Stimulated activated CD8-positive, alpha-beta memory T cell treated with anti-CD3 and anti-CD28 coated beads, Interleukin-7, amount 100 ng/mL, for 48 hours (primary cell): ENCODE data around the gene CCDC138.
A peak's percentile ranks its signal among the peaks of the same experiment; 100 is the strongest.
"Not testable (repeated sequence)": the region's sequence is repeated elsewhere in the genome, so short reads cannot be mapped to it uniquely, and the experiment has no call there.

ENCODE experiments used
- DNase-seq, 2 donors: peaks; one replicate each; pipeline ENCODE4 v3.0.0-alpha.2; 2020; ENCODE audit warnings: low read depth in 1 of 2; ENCODE audit errors: extremely low read depth in 1 of 2

The CCDC138 gene

GRCh38 chr2:108786354-108787215 lies at the start of gene CCDC138:
Gene CCDC138, plus strand, starts transcription at chr2:108786771. Its CDS starts 52 bp downstream, at chr2:108786823.
- peak; percentile 86 to 88 for DNase-seq

- DNase-seq: not testable (repeated sequence)
These were observed 28.6 kb upstream of the CCDC138 start for GRCh38 chr2:108757973-108758372.

GRCh38 chr2:108762618-108763017 lies 24.0 kb upstream of the CCDC138 start:
- DNase-seq: not testable (repeated sequence)

- DNase-seq: not testable (repeated sequence)
These were observed 19.9 kb upstream of the CCDC138 start for GRCh38 chr2:108766671-108767070.

GRCh38 chr2:108767859-108768258 lies 18.7 kb upstream of the CCDC138 start:
- DNase-seq: not testable (repeated sequence)

GRCh38 chr2:108776475-108776874 lies 10.1 kb upstream of the CCDC138 start:
- DNase-seq: no peak

- no peak for DNase-seq
These were observed 7.7 kb upstream of the CCDC138 start for GRCh38 chr2:108778857-108779256.

GRCh38 chr2:108786008-108786353 lies 590 bp upstream of the CCDC138 start:
- no peak for DNase-seq

GRCh38 chr2:108787216-108787541 lies 608 bp downstream of the CCDC138 start:
- DNase-seq: no peak

GRCh38 chr2:108803045-108803736 lies 16.6 kb downstream of the CCDC138 start:
- no peak for DNase-seq

- DNase-seq: no peak
These were observed 18.5 kb downstream of the CCDC138 start for GRCh38 chr2:108805032-108805431.

- no peak for DNase-seq
These were observed 19.2 kb downstream of the CCDC138 start for GRCh38 chr2:108805782-108806181.

- no peak for DNase-seq
These were observed 20.0 kb downstream of the CCDC138 start for GRCh38 chr2:108806371-108807113.

- no peak for DNase-seq
These were observed 23.4 kb downstream of the CCDC138 start for GRCh38 chr2:108809936-108810335.

GRCh38 chr2:108810993-108811957 lies 24.7 kb downstream of the CCDC138 start:
- DNase-seq: no peak

GRCh38 chr2:108813732-108814131 lies 27.2 kb downstream of the CCDC138 start:
- no peak for DNase-seq

- no peak for DNase-seq
These were observed 33.9 kb downstream of the CCDC138 start for GRCh38 chr2:108820482-108820881.

GRCh38 chr2:108823286-108823685 lies 36.7 kb downstream of the CCDC138 start:
- no peak for DNase-seq

- DNase-seq: no peak
These were observed 37.9 kb downstream of the CCDC138 start for GRCh38 chr2:108824316-108825070.

GRCh38 chr2:108825254-108825653 lies 38.7 kb downstream of the CCDC138 start:
- no peak for DNase-seq
